K562 (cell line): Measurements from ENCODE around the gene PRKAA1. TPM values are rescaled to one million over a fixed set of nuclear protein-coding genes. Genes with fewer than 3 reads are reported as not detected.
A peak's percentile ranks its signal among the peaks of the same experiment; 100 is the strongest.

ENCODE experiments used
- BRF2 ChIP-seq: IDR thresholded peaks from 3 replicates; pipeline ENCODE4 v1.6.1; 2011; ENCODE audit warnings: borderline replicate concordance, mild to moderate bottlenecking; ENCODE audit not compliant: insufficient read length, insufficient read depth
- CSDE1 ChIP-seq, 2 experiments: fragments of 450-650 bp; IDR thresholded peaks; 2 replicates each; pipeline ENCODE4 v1.6.1; 2016; ENCODE audit warnings: mild to moderate bottlenecking in 1 of 2
- EGR1 ChIP-seq: fragments of 450-650 bp; conservative IDR thresholded peaks from 2 replicates; pipeline ENCODE4 v1.6.1; 2017; ENCODE audit warnings: mild to moderate bottlenecking
- ELK3 ChIP-seq: fragments of 450-650 bp; formaldehyde crosslinking; IDR thresholded peaks from 2 replicates; pipeline ENCODE4 v1.4.0; 2020; ENCODE audit warnings: mild to moderate bottlenecking
- ESRRB ChIP-seq: fragments of 250-450 bp; sonication (Bioruptor Pico); IDR thresholded peaks from 2 replicates; pipeline ENCODE4 v1.5.0; 2020; ENCODE audit warnings: mild to moderate bottlenecking, moderate library complexity, borderline replicate concordance
- GABPB1 ChIP-seq: sonication (generic); formaldehyde crosslinking; IDR thresholded peaks from 2 replicates; pipeline ENCODE4 v1.8.0; 2022; ENCODE audit warnings: mild to moderate bottlenecking, missing genetic modification reagents
- HEY1 ChIP-seq: fragments of 250-450 bp; sonication (Bioruptor Pico); IDR thresholded peaks from 2 replicates; pipeline ENCODE4 v1.5.0; 2020; ENCODE audit warnings: mild to moderate bottlenecking, moderate library complexity, borderline replicate concordance
- MED1 ChIP-seq: sonication (generic); formaldehyde crosslinking; IDR thresholded peaks from 2 replicates; pipeline ENCODE4 v1.8.1; 2023; ENCODE audit warnings: missing genetic modification reagents, borderline replicate concordance
- MTA3 ChIP-seq: fragments of 450-650 bp; formaldehyde crosslinking; IDR thresholded peaks from 2 replicates; pipeline ENCODE4 v1.6.1; 2017; ENCODE audit warnings: mild to moderate bottlenecking, borderline replicate concordance
- PKNOX1 ChIP-seq: fragments of 450-650 bp; IDR thresholded peaks from 2 replicates; pipeline ENCODE4 v1.6.1; 2016
- SRF ChIP-seq, 2 experiments: fragments of 250-450, 450-650 bp in 1 of 2; sonication (Bioruptor Pico) in 1 of 2; sonication (generic) in 1 of 2; formaldehyde crosslinking; IDR thresholded peaks; 2 replicates each; pipeline versions ENCODE4 v1.5.0 to v1.5.1; 2020 to 2022; ENCODE audit warnings: mild to moderate bottlenecking in 1 of 2, missing genetic modification reagents in 1 of 2
- TCF7 ChIP-seq: sonication (generic); IDR thresholded peaks from 2 replicates; pipeline ENCODE4 v1.6.1; 2016; ENCODE audit warnings: antibody characterized with exemption, borderline replicate concordance
- XRCC3 ChIP-seq: fragments of 450-650 bp; IDR thresholded peaks from 2 replicates; pipeline ENCODE4 v1.6.1; 2017; ENCODE audit warnings: mild to moderate bottlenecking, moderate library complexity
- ZBTB2 ChIP-seq: fragments of 450-650 bp; IDR thresholded peaks from 2 replicates; pipeline ENCODE4 v1.6.1; 2016; ENCODE audit warnings: antibody characterized with exemption
- ZBTB9 ChIP-seq: fragments of 450-650 bp; formaldehyde crosslinking; IDR thresholded peaks from 2 replicates; pipeline ENCODE4 v1.4.0; 2020; ENCODE audit warnings: mild to moderate bottlenecking, moderate library complexity
- ZNF507 ChIP-seq: conservative IDR thresholded peaks from 2 replicates; pipeline ENCODE4 v1.6.1; 2017; ENCODE audit warnings: missing genetic modification characterization, missing compliant biosample characterization
- polyA plus RNA-seq, 8 experiments: library from polyadenylated mRNA; depleted of rRNA in 4 of 8; stranded (reverse) in 5 of 8; unstranded in 3 of 8; fragments of >200 nt; fragmentation: Nextera tagmentation in 2 of 8; fragmentation: Illumina TruSeq in 1 of 8; extraction: Ambion mirVana in 2 of 8; extraction: Trizol in 1 of 8; gene quantifications; 2 replicates each; pipeline versions ENCODE4 v1.2.1 to v1.2.3, GENCODE V29; 2011 to 2014; ENCODE audit warnings: inconsistent platforms in 1 of 8, missing spikeins in 1 of 8
- total RNA-seq, 7 experiments: library from RNA; depleted of rRNA in 6 of 7; stranded (reverse); fragments of >200 nt in 6 of 7; fragmentation: Illumina TruSeq in 2 of 7; extraction: Trizol in 2 of 7; gene quantifications; 2 replicates each; pipeline versions ENCODE4 v1.2.1 to v1.2.3, GENCODE V29; 2011 to 2021; ENCODE audit warnings: low replicate concordance in 1 of 7

The PRKAA1 gene
- total and polyA plus RNA-seq, 9 of the 15 experiments (the other 6 are each of a cell fraction or from before 2014, with no cell fraction given), result 24.5 to 84.0 (median 51.4) TPM

- TF ChIP-seq BRF2 (no peak), ZBTB2 (no peak), ZNF507 (tag) (no peak), XRCC3 (no peak), ESRRB (CRISPR knock-in tag) (no peak), ZBTB9 (CRISPR knock-in tag) (no peak), PKNOX1 (peak; percentile 59; the same call in 1 of the 2 replicates), EGR1 (no peak), HEY1 (CRISPR knock-in tag) (no peak), MTA3 (0 out of 2 replicates have a peak, but pooled peaks have one; percentile 17), TCF7 (no peak), GABPB1 (CRISPR knock-in tag) (no peak), SRF (CRISPR knock-in tag; IDR thresholded peaks at IDR 0.05) (no peak), ELK3 (CRISPR knock-in tag) (no peak), CSDE1 (IDR thresholded peaks at IDR 0.05) (peak in 1 of 2 experiments; percentile 21; a peak in 1 of 4 replicates), MED1 (CRISPR knock-in tag) (no peak)
These were observed 43.1 kb upstream of the PRKAA1 start, which contains the start of gene CARD6 (continued) for GRCh38 chr5:40841068-40841805.
